Activated CD8-positive, alpha-beta memory T cell treated with anti-CD3 and anti-CD28 coated beads for 36 hours (primary cell): ENCODE data around the gene NFYC. TPM values are rescaled to one million over a fixed set of nuclear protein-coding genes. Genes with fewer than 3 reads are reported as not detected.

Experiments used
- CTCF ChIA-PET: fragments of 350-600 bp; sonication (Branson Sonifier 250); formaldehyde crosslinking; loops from one replicate; lab custom pipeline; 2021; ENCODE audit warnings: antibody characterized with exemption; lab: Charles Lee
- POLR2A ChIA-PET: fragments of 350-600 bp; sonication (Branson Sonifier 250); formaldehyde crosslinking; loops from one replicate; lab custom pipeline; 2021; ENCODE audit warnings: antibody characterized with exemption; lab: Charles Lee
- total RNA-seq, 2 experiments: library from RNA; stranded (reverse); gene quantifications; one replicate each; pipeline ENCODE4 v1.2.3, GENCODE V29; 2021

The NFYC gene
- total RNA-seq, 2 experiments from 2014 or later, result 56.5 to 67.9 TPM

DNA sequence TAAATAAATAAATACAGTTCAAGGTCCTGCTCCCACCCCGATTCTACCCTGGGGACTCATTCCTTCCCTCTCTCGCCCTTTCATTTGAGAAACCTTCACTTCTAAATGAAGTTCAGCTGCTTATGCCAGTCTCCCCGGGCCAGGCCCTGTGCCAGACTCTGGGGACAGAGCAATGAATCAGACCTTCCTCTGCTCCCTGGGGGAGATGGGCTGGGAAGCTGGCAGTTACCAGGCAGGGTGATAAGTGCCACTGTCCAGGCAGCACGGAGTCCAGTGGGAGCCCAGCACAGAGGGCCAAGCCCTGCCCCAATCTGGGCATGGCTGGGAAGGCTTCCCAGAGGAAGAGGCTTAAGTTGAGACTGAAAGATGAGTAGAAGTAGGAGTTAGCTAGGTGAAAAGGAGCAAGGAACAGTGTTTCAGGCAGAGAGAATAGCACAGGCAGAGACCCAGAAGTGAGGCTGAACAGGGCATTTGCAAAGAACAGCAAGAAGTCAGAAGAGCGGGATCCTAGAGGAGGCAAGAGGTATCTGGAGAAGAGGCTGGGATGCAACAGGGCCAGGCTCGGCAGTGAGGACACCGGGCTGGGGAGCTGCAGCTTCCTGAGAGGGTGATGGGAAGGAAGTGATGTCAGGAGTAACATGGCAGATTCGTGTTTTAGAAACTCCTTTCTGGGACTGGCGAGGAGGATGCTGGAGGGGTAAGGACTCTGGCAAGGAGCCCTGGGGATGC lies 105.6 kb downstream of the NFYC start:
- POLR2A ChIA-PET, result no interaction called here

DNA sequence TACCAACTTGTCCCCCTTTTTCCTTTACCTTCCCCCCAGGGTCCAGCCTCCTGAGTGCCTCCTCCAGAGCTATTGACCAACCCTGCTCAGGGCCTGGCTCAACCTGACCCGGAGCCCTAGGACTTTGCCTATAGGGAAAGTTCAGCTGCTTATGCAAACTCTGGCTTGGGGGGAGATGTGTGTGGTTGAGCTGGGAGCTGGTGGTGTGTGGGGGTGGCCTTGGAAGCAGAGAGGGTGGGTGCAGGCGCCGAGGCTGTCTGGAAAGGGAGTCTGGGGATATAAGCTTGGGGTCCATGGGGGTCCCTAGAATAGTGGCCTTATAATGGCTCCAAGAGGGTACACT lies 106.1 kb downstream of the NFYC start:
- POLR2A ChIA-PET, result no interaction called here

More for the DNA sequence above, 105.6 kb downstream of the NFYC start:
- CTCF ChIA-PET, result interaction anchor here (1.2 kb wide), 1 partner anchor 23 kb away, joined by 6 read pairs; no protein-coding TSS in a partner anchor

DNA sequence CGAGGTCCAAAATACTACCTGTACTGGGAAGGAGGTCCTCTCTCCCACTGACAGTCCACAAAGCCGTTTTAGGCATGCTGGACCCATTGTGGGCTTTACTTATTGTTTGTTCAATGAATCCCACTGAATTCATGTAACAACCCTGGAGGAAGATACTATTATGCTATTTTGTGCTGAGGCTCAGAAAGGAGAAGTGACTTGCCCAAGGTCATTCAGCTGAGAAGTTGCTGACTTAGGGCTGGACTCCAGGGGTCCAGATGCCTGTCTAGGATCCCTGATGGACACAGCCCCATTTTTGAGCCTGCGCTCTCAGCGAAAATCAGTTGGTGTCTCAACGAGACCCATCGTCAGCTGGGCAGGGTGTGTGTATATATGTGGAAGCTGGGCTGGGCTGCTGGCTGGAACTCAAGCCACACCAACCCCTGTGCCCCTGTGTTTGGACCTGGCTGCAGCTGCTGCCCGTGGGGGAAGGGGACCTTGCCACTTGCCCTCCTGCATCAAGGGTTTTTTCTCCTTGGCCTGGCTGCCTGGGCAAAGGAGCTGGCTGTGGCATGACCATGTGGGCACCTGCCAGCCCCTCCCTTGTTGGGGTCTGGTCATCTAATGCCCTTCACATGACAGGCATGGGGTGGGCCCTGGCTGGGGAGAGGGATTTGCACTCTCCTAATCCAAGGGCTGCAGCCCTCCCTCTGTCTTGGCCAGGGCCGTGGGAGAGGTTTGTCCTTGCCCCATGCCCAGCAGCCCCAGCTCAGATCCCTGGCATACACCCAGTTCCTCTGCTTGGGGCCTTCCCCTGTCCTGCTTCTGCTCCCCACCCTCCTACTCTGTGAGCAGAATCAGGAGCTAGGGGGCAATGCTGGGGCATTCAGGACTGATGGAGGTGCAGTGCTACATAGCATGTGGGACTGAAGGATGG lies 107.1 kb downstream of the NFYC start:
- ChIA-PET CTCF (interaction anchor here (1.0 to 1.9 kb wide), 2 partner anchors 17 to 25 kb away, joined by 3 to 5 read pairs; no protein-coding TSS in a partner anchor), POLR2A (no interaction called here)

More for the DNA sequence above, 106.1 kb downstream of the NFYC start:
- CTCF ChIA-PET, result interaction anchor here (1.9 kb wide), 1 partner anchor 24 kb away, joined by 5 read pairs; no protein-coding TSS in a partner anchor

DNA sequence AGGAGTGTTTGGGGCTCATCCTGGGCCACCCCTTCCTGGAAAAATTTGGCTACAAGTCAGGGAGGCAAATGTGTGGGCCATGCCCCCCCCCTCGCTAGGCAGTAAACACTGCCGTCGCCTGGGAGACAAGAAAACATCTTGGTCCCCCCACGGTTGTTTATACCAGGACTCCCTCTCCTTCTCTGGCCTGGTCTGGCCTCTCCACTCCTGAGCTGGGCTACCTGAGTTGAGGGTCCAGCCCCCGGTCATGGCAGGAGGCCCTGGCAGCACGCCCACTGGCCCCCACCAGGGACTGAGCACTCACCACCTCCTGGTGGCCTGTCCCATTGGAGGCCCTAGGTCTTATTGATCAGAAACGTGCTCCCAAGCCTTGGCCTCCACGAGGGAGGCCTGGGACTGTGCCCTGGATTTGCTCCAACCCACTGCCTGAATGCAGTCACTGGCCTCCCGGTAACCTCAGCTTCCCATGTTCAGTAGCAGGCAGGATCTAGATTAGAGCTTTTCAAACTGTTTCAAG lies 107.9 kb downstream of the NFYC start:
- POLR2A ChIA-PET, result no interaction called here
- CTCF ChIA-PET, result interaction anchor here (1.0 to 1.9 kb wide), 2 partner anchors 16 to 26 kb away, joined by 3 to 5 read pairs; no protein-coding TSS in a partner anchor

- CTCF ChIA-PET, result interaction anchor here (0.6 to 1.5 kb wide), 2 partner anchors 48 to 151 kb away, joined by 3 to 4 read pairs; no protein-coding TSS in a partner anchor
Observed at GRCh38 chr1:40801742-40802077, 110.2 kb downstream of the NFYC start.

DNA sequence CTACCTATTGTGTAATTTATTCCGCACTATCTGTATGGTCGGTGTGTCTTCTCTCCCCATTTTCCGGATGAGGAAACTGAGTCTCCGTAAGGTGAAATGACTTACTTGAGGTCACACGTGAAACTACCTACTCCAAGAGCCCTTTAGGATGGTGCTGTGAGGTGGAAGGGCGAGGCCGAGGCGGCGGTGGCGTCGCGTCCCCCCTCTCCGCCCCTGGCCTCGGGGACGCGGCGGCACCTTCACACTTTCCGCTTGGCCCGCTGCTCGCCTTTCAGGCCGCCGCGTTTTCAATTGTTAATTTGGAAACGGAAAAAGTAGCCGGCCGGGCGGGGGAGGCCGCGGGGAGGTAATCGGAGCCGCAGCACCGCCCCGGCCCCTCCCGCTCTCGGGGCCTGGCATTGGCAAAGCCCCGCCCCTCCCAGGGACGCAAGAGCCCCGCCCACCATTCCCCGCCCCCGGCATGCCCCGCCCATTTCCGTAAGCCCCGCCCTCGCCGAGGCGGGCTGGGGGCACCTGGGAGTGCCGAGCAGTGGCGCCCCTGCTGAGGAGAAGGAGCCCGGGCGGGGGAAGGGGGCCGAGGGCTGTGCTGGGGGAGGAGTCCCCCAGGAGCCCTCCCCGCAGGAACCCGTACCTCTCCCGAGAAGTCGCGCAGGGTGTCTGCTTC lies 110.7 kb downstream of the NFYC start:
- CTCF ChIA-PET, result no interaction called here
- POLR2A ChIA-PET, result no interaction called here

More at GRCh38 chr1:40801742-40802077, 110.2 kb downstream of the NFYC start:
- POLR2A ChIA-PET, result no interaction called here

DNA sequence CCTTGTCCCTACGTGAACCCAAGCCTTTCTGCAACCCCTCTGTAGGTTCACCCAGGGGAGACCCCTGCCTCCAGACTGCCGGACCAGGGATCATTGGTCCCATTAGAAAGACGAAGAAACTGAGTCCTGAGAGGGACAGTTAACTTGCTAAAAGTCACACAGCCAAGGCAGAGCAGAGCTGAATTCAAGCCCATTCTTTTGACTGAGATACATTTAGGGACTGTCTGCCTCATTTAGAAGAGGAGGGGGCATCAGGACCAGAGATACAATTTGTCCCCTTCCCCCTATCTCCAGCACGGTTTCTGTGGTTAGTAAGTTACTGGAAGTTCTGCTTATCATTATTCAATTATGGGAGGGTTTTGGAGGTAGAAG lies 111.2 kb downstream of the NFYC start:
- CTCF ChIA-PET, result no interaction called here
- POLR2A ChIA-PET, result no interaction called here

DNA sequence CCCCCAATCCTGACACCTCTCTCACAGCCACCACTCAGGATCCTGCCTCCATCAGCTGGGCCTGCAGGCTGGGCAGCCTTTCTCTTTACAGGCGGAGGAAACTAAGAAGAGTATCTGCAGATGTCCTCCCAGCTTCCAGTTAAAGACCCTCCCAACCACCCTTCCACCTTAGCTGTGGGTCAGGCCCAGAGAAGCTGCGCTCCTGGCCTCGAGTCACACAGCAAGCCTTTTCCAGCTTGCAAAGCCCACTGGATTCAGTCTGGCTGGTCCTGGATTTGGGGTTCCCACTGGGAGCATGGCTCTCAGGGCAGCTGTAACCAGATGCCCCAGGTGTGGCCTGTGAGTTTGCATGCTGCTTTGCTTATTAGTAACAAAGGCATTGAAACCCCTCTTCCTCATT lies 111.9 kb downstream of the NFYC start:
- ChIA-PET POLR2A (interaction anchor here (0.7 kb wide), 1 partner anchor 955 kb away, joined by 3 read pairs; no protein-coding TSS in a partner anchor), CTCF (interaction anchor here (1.3 kb wide), 1 partner anchor 29 kb away, joined by 4 read pairs; no protein-coding TSS in a partner anchor)

GRCh38 chr1:40803902-40804301 lies 112.4 kb downstream of the NFYC start:
- ChIA-PET CTCF (interaction anchor here (1.3 kb wide), 1 partner anchor 30 kb away, joined by 4 read pairs; no protein-coding TSS in a partner anchor), POLR2A (interaction anchor here (0.7 kb wide), 1 partner anchor 955 kb away, joined by 3 read pairs; no protein-coding TSS in a partner anchor)

- POLR2A ChIA-PET, result interaction anchor here (0.6 kb wide), 1 partner anchor 19 kb away, joined by 3 read pairs; no protein-coding TSS in a partner anchor
- CTCF ChIA-PET, result no interaction called here
Observed at GRCh38 chr1:40806240-40806639, 114.7 kb downstream of the NFYC start.

DNA sequence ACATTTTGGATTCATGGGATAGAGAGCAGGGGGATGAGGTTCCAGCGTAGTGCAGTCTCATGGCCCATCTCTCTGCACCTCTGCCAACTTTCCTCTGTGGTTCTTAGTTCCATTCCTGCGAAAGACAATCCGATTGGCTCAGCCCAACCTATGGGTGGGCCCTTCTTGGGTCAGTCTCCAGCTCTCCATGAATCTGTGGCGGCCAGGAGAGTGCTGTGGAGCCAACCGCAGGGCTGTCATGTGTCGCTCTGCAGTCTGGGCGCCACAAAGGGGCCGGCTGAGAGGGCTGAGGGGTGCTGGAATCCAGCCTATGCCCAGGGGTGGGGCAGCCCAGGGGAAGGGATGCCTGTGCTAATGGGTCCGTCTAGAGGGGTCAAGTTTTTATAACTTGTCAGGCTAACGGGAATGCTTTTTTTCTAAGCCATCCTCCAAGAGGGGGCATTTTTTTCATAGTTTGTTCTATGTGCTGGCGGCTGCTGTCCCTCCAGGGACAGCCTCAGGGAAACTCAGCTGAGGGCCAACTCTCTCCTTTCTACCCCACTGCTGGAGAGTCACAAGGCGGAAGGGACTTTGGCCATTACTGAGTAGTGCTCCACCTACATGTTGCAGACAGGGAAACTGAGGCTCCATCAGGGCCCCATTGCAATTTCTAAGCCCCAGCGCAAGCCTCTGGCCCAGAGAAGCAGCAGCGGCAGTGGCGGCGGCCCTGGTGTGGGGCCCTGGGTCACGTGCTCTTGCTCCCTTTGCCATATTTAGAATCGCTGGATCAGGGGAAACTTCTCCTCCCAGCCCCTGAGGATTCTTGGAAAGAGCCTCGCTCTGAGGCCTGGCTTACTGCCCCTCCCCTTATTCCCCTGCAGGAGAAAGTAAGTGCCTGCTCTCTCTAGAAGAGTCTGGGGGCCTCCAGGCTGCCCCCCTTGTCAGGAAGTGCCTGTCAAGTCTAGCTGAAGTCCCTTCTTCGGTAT lies 115.5 kb downstream of the NFYC start:
- POLR2A ChIA-PET, result no interaction called here
- CTCF ChIA-PET, result interaction anchor here (0.9 kb wide), 1 partner anchor 10 kb away, joined by 3 read pairs; no protein-coding TSS in a partner anchor

GRCh38 chr1:40808002-40808401 lies 116.5 kb downstream of the NFYC start:
- ChIA-PET CTCF (interaction anchor here (0.9 to 1.1 kb wide), 2 partner anchors 9 to 41 kb away, joined by 3 read pairs; no protein-coding TSS in a partner anchor), POLR2A (no interaction called here)

DNA sequence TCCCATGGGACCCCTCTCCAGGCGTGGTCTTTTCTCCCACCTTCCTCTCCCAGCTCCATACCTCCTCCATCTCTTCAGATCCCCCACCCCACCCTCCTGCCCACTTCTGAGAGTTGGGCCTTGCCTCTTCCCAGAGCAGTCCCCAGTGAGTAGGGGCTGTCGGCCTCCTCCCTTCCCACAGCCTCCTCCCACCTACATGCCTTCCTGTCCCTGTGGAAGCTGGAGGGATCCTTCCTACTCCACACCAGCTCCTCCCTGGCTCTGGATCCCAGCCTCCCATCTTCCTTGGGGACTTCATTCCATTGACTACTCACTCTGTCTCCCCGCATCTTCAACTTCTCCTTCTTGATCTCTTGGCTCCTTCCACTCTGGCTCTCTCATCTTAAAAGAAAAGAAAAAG lies 116.9 kb downstream of the NFYC start:
- ChIA-PET POLR2A (no interaction called here), CTCF (interaction anchor here (0.9 to 1.2 kb wide), 3 partner anchors 9 to 40 kb away, joined by 3 to 4 read pairs (median 3); no protein-coding TSS in a partner anchor)

DNA sequence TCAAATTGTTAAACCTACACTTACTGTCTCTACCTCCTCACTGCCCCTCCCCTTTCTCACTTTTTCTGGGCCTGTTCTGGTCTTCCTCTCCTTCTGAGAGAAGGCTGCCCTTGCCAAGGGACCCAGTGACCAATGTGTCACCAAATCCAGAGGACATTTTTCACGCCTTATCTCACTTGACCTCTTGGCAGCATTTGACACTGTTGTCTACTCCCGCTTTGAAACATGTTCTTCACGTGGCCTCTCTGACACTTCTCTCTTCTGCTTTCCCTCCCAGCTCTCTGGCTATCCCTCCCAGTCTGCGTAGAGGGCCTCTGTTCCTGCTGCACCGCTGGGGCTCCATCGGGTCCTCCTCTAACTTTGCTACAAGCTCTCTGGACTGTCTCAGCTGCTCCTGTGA lies 117.4 kb downstream of the NFYC start:
- CTCF ChIA-PET, result interaction anchor here (1.1 to 1.2 kb wide), 2 partner anchors 34 to 40 kb away, joined by 3 to 4 read pairs; no protein-coding TSS in a partner anchor
- POLR2A ChIA-PET, result interaction anchor here (0.6 kb wide), 1 partner anchor 358 kb away, joined by 9 read pairs; no protein-coding TSS in a partner anchor

DNA sequence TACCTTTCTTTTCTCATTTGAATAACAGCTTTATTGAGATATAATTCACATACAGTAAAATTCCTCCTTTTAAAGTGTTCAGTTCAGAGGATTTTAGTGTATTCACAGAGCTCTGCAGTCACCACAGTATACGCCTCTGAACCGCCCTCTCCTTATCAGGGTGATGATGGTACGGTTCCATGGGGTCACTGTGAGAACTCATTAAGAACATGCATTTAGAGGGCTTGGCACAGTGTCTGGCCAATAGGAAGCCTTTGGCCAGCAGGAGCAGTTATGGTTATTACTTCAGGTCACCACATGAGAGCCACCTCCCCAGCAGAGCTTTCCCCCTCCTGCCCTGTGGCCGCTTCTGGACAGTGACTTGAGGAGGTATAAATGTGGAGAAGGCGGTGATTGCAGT lies 119.4 kb downstream of the NFYC start:
- ChIA-PET POLR2A (interaction anchor here (0.6 kb wide), 1 partner anchor 371 kb away, joined by 4 read pairs; no protein-coding TSS in a partner anchor), CTCF (interaction anchor here (1.0 kb wide), 1 partner anchor 39 kb away, joined by 3 read pairs; no protein-coding TSS in a partner anchor)

- ChIA-PET POLR2A (no interaction called here), CTCF (interaction anchor here (0.7 to 1.7 kb wide), 2 partner anchors 16 to 34 kb away, joined by 3 to 4 read pairs; no protein-coding TSS in a partner anchor)
Observed at GRCh38 chr1:40815420-40815819, 123.9 kb downstream of the NFYC start.

- CTCF ChIA-PET, result interaction anchor here (1.4 to 2.1 kb wide), 2 partner anchors 10 to 43 kb away, joined by 3 to 4 read pairs; no protein-coding TSS in a partner anchor
Observed at GRCh38 chr1:40817791-40818263, 126.3 kb downstream of the NFYC start.

More at GRCh38 chr1:40817791-40818263, 126.3 kb downstream of the NFYC start:
- POLR2A ChIA-PET, result no interaction called here
